Subcutaneous adipose tissue (tissue), 4 donors: Measurements from ENCODE around the gene TRIP12. TPM values are rescaled to one million over a fixed set of nuclear protein-coding genes. Genes with fewer than 3 reads are reported as not detected.

Experiments
- total RNA-seq, 4 donors: library from RNA; depleted of rRNA; stranded (reverse); fragments of >200 nt; gene quantifications; one replicate each; pipeline ENCODE4 v1.1.0, GENCODE V29; 2016
- TF ChIP-seq, protein P1 (sequence below): fragments of 450-650 bp; IDR thresholded peaks from one replicate; pipeline ENCODE4 v1.5.1; 2016; ENCODE audit warnings: low read depth, mild to moderate bottlenecking, control low read depth, antibody characterized with exemption, moderate library complexity

TRIP12 gene
- total RNA-seq, 4 donors from 2014 or later: 202 to 249 (median 216) TPM

DNA sequence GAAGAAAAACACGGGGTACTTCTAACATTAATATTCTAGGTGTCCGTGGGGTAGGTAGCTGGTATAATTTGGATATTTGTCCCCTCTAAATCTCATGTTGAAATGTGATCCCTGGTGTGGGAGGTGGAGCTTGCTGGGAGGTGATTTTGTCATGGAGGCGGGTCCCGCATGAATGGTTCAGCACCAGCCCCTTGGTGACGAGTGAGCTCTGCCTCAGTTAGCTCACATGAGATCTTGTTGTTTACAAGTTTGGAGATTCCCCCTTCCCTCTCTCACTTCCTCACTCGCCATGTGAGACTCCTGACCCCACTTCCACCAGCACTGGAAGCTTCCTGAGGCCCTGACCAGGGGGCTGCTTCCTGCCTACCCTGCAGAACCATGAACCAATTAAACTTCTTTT is 172.0 kb downstream of the TRIP12 start:
- TF ChIP-seq, protein P1, sequence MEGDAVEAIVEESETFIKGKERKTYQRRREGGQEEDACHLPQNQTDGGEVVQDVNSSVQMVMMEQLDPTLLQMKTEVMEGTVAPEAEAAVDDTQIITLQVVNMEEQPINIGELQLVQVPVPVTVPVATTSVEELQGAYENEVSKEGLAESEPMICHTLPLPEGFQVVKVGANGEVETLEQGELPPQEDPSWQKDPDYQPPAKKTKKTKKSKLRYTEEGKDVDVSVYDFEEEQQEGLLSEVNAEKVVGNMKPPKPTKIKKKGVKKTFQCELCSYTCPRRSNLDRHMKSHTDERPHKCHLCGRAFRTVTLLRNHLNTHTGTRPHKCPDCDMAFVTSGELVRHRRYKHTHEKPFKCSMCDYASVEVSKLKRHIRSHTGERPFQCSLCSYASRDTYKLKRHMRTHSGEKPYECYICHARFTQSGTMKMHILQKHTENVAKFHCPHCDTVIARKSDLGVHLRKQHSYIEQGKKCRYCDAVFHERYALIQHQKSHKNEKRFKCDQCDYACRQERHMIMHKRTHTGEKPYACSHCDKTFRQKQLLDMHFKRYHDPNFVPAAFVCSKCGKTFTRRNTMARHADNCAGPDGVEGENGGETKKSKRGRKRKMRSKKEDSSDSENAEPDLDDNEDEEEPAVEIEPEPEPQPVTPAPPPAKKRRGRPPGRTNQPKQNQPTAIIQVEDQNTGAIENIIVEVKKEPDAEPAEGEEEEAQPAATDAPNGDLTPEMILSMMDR: no peak

DNA sequence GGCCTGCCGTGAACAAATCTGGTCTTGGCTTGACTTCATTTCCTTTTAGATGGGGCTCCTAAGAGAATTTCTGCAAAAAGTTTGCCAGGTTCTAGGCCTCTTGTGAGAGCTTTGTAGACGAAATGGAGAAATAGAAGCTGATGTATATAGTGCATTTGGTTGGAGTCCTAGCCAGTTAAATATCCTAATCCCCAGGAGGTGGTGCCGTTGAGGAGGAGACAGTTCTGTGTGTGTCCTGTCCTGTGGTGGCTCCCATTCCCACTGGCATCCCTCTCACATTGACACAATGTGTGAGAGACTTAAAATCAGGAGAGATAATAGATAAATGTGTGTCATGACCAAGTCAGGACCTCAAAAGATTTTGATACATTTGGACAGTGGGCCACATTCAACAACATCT is 172.9 kb downstream of the TRIP12 start:
- TF ChIP-seq, protein P1: no peak

DNA sequence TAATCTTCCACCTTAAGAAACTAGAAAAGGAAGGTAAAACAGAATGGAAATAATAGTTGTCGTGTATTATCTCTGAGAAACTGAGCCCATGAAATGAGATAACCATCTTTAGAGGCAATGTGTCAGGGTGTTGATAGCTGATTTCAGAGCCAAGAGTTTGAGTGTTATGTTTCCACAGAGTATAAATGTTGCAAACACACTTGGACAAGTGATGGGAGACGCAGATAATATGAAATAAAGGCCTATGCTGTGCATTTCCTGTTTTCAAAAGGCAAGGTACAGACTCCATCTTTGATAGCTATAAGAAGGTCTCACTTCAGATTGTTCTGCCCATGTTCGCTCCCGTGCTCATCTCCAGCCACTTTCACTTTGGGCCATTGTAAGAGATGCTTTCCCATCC is 181.5 kb downstream of the TRIP12 start:
- TF ChIP-seq, protein P1: no peak

DNA sequence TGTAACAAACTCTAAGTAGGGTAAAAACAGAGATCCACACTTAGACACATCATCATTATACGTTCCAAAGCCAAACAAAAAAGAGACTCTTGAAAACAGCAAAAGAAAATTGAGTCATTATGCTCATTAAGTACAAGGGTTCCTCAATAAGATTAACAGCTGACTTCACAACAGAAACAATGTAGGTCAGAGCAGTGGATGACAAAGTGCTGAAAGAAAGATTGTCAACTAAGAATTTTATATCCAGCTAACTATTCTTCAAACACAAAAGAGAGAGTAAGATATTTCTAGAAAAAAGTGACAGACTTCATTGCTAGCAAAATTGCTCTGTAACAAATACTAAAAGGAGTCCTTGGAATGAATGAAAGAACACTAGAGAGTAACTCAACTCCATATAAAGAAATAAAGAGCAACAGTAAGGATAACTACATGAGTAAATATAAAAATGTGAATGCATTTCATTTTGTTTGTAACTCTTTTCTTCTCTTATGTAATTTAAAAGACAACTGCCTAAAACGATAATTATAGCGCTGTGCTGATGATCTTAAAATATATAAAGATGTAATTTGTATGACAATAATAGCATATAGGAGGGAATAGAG is 183.7 kb downstream of the TRIP12 start:
- TF ChIP-seq, protein P1: no peak

DNA sequence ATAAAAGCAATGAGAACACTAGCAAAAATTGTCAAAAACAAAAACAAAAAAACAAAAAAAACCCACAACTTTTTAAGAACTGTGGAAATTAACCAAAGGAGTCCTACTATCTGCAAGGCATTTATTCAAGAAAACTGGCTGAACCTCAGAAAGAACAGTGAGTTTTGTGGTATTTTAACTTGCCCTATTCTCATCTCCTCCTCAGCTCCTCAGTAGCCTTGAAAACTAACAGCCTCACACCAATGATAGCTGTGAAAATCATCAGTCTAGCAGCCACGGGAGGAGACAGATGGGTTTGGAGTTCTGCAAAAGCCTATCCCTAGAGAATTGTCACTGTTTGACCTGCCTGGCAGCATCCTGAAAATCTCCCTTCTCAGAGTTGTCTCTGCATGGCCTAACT is 187.4 kb downstream of the TRIP12 start:
- TF ChIP-seq, protein P1: no peak

DNA sequence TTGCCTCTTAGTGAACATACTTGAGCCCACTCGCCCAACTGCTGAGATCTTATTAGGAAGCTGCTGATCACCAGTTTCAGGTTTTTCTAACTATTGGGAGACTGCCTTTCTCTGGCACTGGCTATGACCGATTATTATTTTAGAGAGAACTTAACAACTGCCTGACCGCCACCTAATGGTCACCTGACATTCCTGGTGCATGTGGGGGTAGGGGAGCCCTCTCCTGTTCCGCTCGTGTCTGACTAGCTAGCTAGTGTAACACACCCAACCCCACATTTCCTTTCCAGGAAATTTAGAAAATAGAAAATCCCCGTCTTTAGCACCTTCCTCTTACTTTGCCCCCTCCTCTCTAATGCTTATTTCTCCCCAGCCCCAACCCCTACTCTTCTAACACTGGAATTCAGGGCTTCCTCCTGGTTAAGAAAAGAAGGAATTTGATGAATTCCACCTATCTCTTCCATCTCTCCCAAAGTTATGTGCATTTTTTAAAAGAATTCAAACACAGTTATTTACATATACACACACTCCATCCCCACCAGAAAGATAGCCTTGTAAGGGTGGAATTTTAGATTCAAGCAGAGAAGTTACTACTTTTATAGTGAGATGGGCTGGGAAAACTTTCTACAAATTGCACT is 188.1 kb downstream of the TRIP12 start:
- TF ChIP-seq, protein P1: no peak

DNA sequence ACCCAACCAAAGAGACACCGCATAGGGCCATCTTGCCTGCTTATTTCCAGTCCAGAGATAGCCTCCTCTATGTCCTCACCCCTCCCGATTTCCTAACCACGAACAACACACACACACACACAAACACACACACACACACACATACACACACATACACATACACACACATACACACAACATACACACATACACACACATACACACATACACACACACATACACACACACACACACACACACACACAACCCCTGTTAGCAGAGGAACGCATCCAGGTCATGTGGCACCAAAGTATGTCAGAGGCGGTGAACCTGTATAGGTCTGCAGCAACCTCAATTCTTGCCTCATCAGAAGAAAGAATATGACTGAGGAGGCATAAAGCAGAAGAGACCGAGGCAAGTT is 188.9 kb downstream of the TRIP12 start:
- TF ChIP-seq, protein P1: no peak
